Nucleus accumbens (tissue), 56 donors: Measurements from ENCODE around the gene MAJIN.
"Not testable (repeated sequence)": the region's sequence is repeated elsewhere in the genome, so short reads cannot be mapped to it uniquely, and the experiment has no call there.

ENCODE experiments used
- DNase-seq, 56 donors: peaks; one replicate each; lab custom pipeline; 2025; lab: John Stamatoyannopoulos, UW

The MAJIN gene

GRCh38 chr11:64971421-64972233, at the start of gene MAJIN:
Gene MAJIN (minus strand): TSS chr11:64972108. CDS start chr11:64959405, 12,703 bp downstream.
- peak in 46 of 56 donors; percentile 3 to 76 (median 36) for DNase-seq

- no peak for DNase-seq
Observed at GRCh38 chr11:65021509-65021908, 49.6 kb upstream of the MAJIN start.

GRCh38 chr11:65021003-65021402, 49.1 kb upstream of the MAJIN start:
- no peak for DNase-seq

- DNase-seq, result no peak
Observed at GRCh38 chr11:65019824-65020223, 47.9 kb upstream of the MAJIN start.

GRCh38 chr11:65017937-65018336, 46.0 kb upstream of the MAJIN start:
- no peak for DNase-seq

- no peak for DNase-seq
Observed at GRCh38 chr11:65016705-65017104, 44.8 kb upstream of the MAJIN start.

GRCh38 chr11:65014726-65015227, 42.9 kb upstream of the MAJIN start:
- DNase-seq, result peak in 5 of 56 donors; percentile 30 to 53 (median 40)

- peak; percentile 27 to 95 (median 87) for DNase-seq
Observed at GRCh38 chr11:65013888-65014725, 42.2 kb upstream of the MAJIN start, which contains the start of gene ARL2. Gene ARL2 (plus strand): TSS chr11:65014160. CDS start chr11:65014208, 48 bp downstream.

- DNase-seq, result peak; percentile 49 to 92 (median 82)
Observed at GRCh38 chr11:65013130-65013887, 41.4 kb upstream of the MAJIN start.

GRCh38 chr11:65008873-65009272, 37.0 kb upstream of the MAJIN start:
- no peak for DNase-seq

- DNase-seq, result peak in 2 of 56 donors; percentile 0 to 10
Observed at GRCh38 chr11:65008016-65008415, 36.1 kb upstream of the MAJIN start.

GRCh38 chr11:65003968-65004367, 32.1 kb upstream of the MAJIN start:
- not testable (repeated sequence) for DNase-seq

- no peak for DNase-seq
Observed at GRCh38 chr11:65003282-65003681, 31.4 kb upstream of the MAJIN start.

- DNase-seq, result no peak
Observed at GRCh38 chr11:65002706-65003105, 30.8 kb upstream of the MAJIN start.

GRCh38 chr11:64999478-64999877, 27.6 kb upstream of the MAJIN start:
- no peak for DNase-seq

GRCh38 chr11:64998690-64999431, 27.0 kb upstream of the MAJIN start:
- no peak for DNase-seq

- DNase-seq, result no peak
Observed at GRCh38 chr11:64998141-64998540, 26.2 kb upstream of the MAJIN start.

GRCh38 chr11:64996710-64997380, 24.9 kb upstream of the MAJIN start, which contains the start of gene BATF2:
Gene BATF2 (minus strand): TSS chr11:64996971. CDS start chr11:64996914, 57 bp downstream.
- peak in 46 of 56 donors; percentile 2 to 78 (median 35) for DNase-seq

- DNase-seq, result no peak
Observed at GRCh38 chr11:64996327-64996709, 24.4 kb upstream of the MAJIN start.
